IMR-90 (cell line): ENCODE results near the gene ILF3. TPM values are rescaled to one million over a fixed set of nuclear protein-coding genes. Genes with fewer than 3 reads are reported as not detected.
A peak's percentile ranks its signal among the peaks of the same experiment; 100 is the strongest.

ENCODE experiments used
- ATAC-seq: fragments of 200-7000 bp; cut with Tn5 transposase; 2 replicates; pipeline ENCODE4 v1.9.1; 2020; ENCODE audit warnings: low read depth, mild to moderate bottlenecking, moderate library complexity
- BruUV-seq: library from RNA; stranded (reverse); fragments of 400-500 nt; replicated peaks from 2 replicates; lab custom pipeline; 2021; lab: Mats Ljungman, UMichigan
- CTCF ChIA-PET: fragments of 300-600 bp; formaldehyde crosslinking; extraction: SDS; loops from one replicate; lab custom pipeline; 2021; ENCODE audit warnings: antibody characterized with exemption; lab: Yijun Ruan, JAX
- POLR2A ChIA-PET: fragments of 300-600 bp; sonication (Branson Sonifier 250); formaldehyde crosslinking; loops from one replicate; lab custom pipeline; 2022; ENCODE audit warnings: antibody characterized with exemption; ENCODE audit not compliant: unreplicated experiment; lab: Charles Lee
- DNase-seq: peaks from one replicate; pipeline ENCODE4 v3.0.0; 2013
- H2AFZ ChIP-seq: replicated peaks from 2 replicates; pipeline ENCODE3; 2013; ENCODE audit warnings: low read length, mild to moderate bottlenecking; ENCODE audit not compliant: poor library complexity
- H2AK5ac ChIP-seq: 2 replicates; pipeline ENCODE4 v1.6.1; 2013; ENCODE audit warnings: low read depth, low read length, inconsistent platforms
- H2AK9ac ChIP-seq: replicated peaks from 2 replicates; pipeline ENCODE3; 2013; ENCODE audit warnings: mild to moderate bottlenecking, low read depth, low read length, moderate library complexity; ENCODE audit not compliant: poor library complexity
- H2BK120ac ChIP-seq: 2 replicates; pipeline ENCODE4 v1.6.1; 2013; ENCODE audit warnings: low read depth, low read length, inconsistent platforms
- H2BK15ac ChIP-seq: 3 replicates; pipeline ENCODE4 v1.6.1; 2013; ENCODE audit warnings: low read depth, low read length, inconsistent platforms
- H2BK20ac ChIP-seq: 2 replicates; pipeline ENCODE4 v1.6.1; 2013; ENCODE audit warnings: low read depth, mild to moderate bottlenecking, inconsistent platforms, low read length, moderate library complexity
- H2BK5ac ChIP-seq: 2 replicates; pipeline ENCODE4 v1.6.1; 2013; ENCODE audit warnings: mild to moderate bottlenecking, low read depth, low read length, inconsistent platforms; ENCODE audit not compliant: poor library complexity, severe bottlenecking
- H3K14ac ChIP-seq: replicated peaks from 2 replicates; pipeline ENCODE4 v1.6.1; 2013; ENCODE audit warnings: low read depth, low read length, inconsistent platforms
- H3K18ac ChIP-seq: 2 replicates; pipeline ENCODE4 v1.6.1; 2013; ENCODE audit warnings: low read depth, low read length, control low read depth
- H3K23ac ChIP-seq: 2 replicates; pipeline ENCODE4 v1.6.1; 2013; ENCODE audit warnings: low read depth, low read length, inconsistent platforms
- H3K27ac ChIP-seq: 2 replicates; pipeline ENCODE4 v1.5.1; 2013; ENCODE audit warnings: mild to moderate bottlenecking, control low read depth, low read length; ENCODE audit not compliant: insufficient read depth
- H3K27me3 ChIP-seq: 2 replicates; pipeline ENCODE4 v1.6.1; 2013; ENCODE audit warnings: low read length; ENCODE audit not compliant: control insufficient read depth, insufficient read depth
- H3K36me3 ChIP-seq: 2 replicates; pipeline ENCODE4 v1.6.1; 2013; ENCODE audit warnings: low read length, mixed read lengths; ENCODE audit not compliant: control insufficient read depth, insufficient read depth
- H3K4ac ChIP-seq: 2 replicates; pipeline ENCODE4 v1.6.1; 2013; ENCODE audit warnings: low read depth, low read length, inconsistent platforms
- H3K4me1 ChIP-seq: 2 replicates; pipeline ENCODE4 v1.6.1; 2013; ENCODE audit warnings: low read length, mixed read lengths; ENCODE audit not compliant: control insufficient read depth, insufficient read depth
- H3K4me2 ChIP-seq: 2 replicates; pipeline ENCODE4 v1.6.1; 2013; ENCODE audit warnings: low read depth, mild to moderate bottlenecking, control low read depth, low read length, moderate library complexity
- H3K4me3 ChIP-seq: 2 replicates; pipeline ENCODE4 v1.5.1; 2013; ENCODE audit warnings: low read depth, mild to moderate bottlenecking, control low read depth, low read length, moderate library complexity; ENCODE audit not compliant: insufficient read depth
- H3K56ac ChIP-seq: 2 replicates; pipeline ENCODE4 v1.6.1; 2013; ENCODE audit warnings: low read length, inconsistent platforms; ENCODE audit not compliant: insufficient read depth; ENCODE audit errors: extremely low read depth
- H3K79me1 ChIP-seq, 2 experiments: 2 replicates each; pipeline ENCODE4 v1.6.1; 2013; ENCODE audit warnings: low read length in 2 of 2, inconsistent platforms in 1 of 2, low read depth in 1 of 2
- H3K9ac ChIP-seq: 2 replicates; pipeline ENCODE4 v1.6.1; 2013; ENCODE audit warnings: low read depth, low read length, control low read depth
- H3K9me1 ChIP-seq: 2 replicates; pipeline ENCODE4 v1.6.1; 2013; ENCODE audit warnings: low read length, inconsistent platforms; ENCODE audit not compliant: insufficient read depth
- H3K9me3 ChIP-seq: 2 replicates; pipeline ENCODE4 v1.6.1; 2013; ENCODE audit warnings: low read length; ENCODE audit not compliant: control insufficient read depth, insufficient read depth
- H4K20me1 ChIP-seq: 2 replicates; pipeline ENCODE4 v1.6.1; 2013; ENCODE audit warnings: low read length, inconsistent platforms; ENCODE audit not compliant: insufficient read depth
- H4K5ac ChIP-seq: 2 replicates; pipeline ENCODE4 v1.6.1; 2013; ENCODE audit warnings: mild to moderate bottlenecking, low read depth, low read length, control low read depth
- H4K8ac ChIP-seq, 2 experiments: 2 replicates each; pipeline ENCODE4 v1.6.1; 2013; ENCODE audit warnings: low read depth in 2 of 2, low read length in 2 of 2, control low read depth in 1 of 2, inconsistent platforms in 1 of 2
- H4K91ac ChIP-seq: 2 replicates; pipeline ENCODE4 v1.6.1; 2013; ENCODE audit warnings: low read depth, low read length, inconsistent platforms; ENCODE audit not compliant: insufficient read depth
- BHLHE40 ChIP-seq: fragments of 150-350 bp; IDR thresholded peaks from 2 replicates; pipeline ENCODE4 v1.6.1; 2016; ENCODE audit warnings: mild to moderate bottlenecking, low read depth, low read length
- CEBPB ChIP-seq: IDR thresholded peaks from 2 replicates; pipeline ENCODE4 v1.6.1; 2012; ENCODE audit warnings: low read depth, low read length, improper control_type of control experiment
- CHD1 ChIP-seq: IDR thresholded peaks from 2 replicates; pipeline ENCODE4 v1.6.1; 2012; ENCODE audit warnings: low read depth, low read length, improper control_type of control experiment
- FOS ChIP-seq: fragments of 150-350 bp; IDR thresholded peaks from 2 replicates; pipeline ENCODE4 v1.6.1; 2016; ENCODE audit warnings: low read depth, low read length
- MAFK ChIP-seq: IDR thresholded peaks from 2 replicates; pipeline ENCODE4 v1.6.1; 2012; ENCODE audit warnings: low read depth, low read length, improper control_type of control experiment
- MAZ ChIP-seq: IDR thresholded peaks from 2 replicates; pipeline ENCODE4 v1.6.1; 2012; ENCODE audit warnings: low read depth, mild to moderate bottlenecking, low read length, improper control_type of control experiment, moderate library complexity, borderline replicate concordance
- MXI1 ChIP-seq: IDR thresholded peaks from 2 replicates; pipeline ENCODE4 v1.6.1; 2012; ENCODE audit warnings: low read depth, mild to moderate bottlenecking, low read length, moderate library complexity, borderline replicate concordance
- POLR2A ChIP-seq: IDR thresholded peaks from 2 replicates; pipeline ENCODE4 v1.6.1; 2012; ENCODE audit warnings: mild to moderate bottlenecking, low read depth, low read length
- RAD21 ChIP-seq: IDR thresholded peaks from 2 replicates; pipeline ENCODE4 v1.6.1; 2012; ENCODE audit warnings: low read length, improper control_type of control experiment
- RCOR1 ChIP-seq: IDR thresholded peaks from 2 replicates; pipeline ENCODE4 v1.6.1; 2012; ENCODE audit warnings: mild to moderate bottlenecking, low read length, improper control_type of control experiment; ENCODE audit not compliant: insufficient replicate concordance
- RFX5 ChIP-seq: IDR thresholded peaks from 2 replicates; pipeline ENCODE4 v1.8.0; 2012; ENCODE audit warnings: low read depth, mild to moderate bottlenecking, low read length, moderate library complexity
- SMC3 ChIP-seq: fragments of 150-350 bp; IDR thresholded peaks from 2 replicates; pipeline ENCODE4 v1.6.1; 2016; ENCODE audit warnings: low read depth, mild to moderate bottlenecking, antibody characterized with exemption, low read length, moderate library complexity
- WGBS, 2 experiments: methylation state at CpG; one replicate each; pipeline versions ENCODE4 v1.1.5 to v1.1.7; 2013; ENCODE audit warnings: missing lambda C conversion rate in 2 of 2; ENCODE audit not compliant: insufficient read length in 1 of 2; ENCODE audit errors: extremely low coverage in 2 of 2; 5-methylcytosine and 5-hydroxymethylcytosine counted together
- dilution Hi-C: fragments of 300-500 bp; cut with HindIII; formaldehyde crosslinking; loops from one replicate; pipeline ENCODE4 v1.14.3; 2018; ENCODE audit warnings: low sequenced_read_pairs; ENCODE audit not compliant: unreplicated experiment
- in situ Hi-C: fragments of 300-500 bp; cut with MboI; formaldehyde crosslinking; loops from 3 replicates; pipeline ENCODE4 v1.14.3; 2019; ENCODE audit warnings: low sequenced_read_pairs, inconsistent platforms, mixed read lengths
- intact Hi-C: fragments of 100-400 bp; cut with micrococcal nuclease; formaldehyde crosslinking; loops from 2 replicates; pipeline ENCODE4 v1.10.0; 2022
- polyA plus RNA-seq, 3 experiments: library from polyadenylated mRNA; depleted of rRNA; stranded (reverse); fragments of >200 nt; gene quantifications; 2 replicates each; pipeline ENCODE4 v1.2.3, GENCODE V29; 2012; ENCODE audit warnings: low replicate concordance in 1 of 3
- total RNA-seq: library from RNA; depleted of rRNA; stranded (reverse); fragments of >200 nt; gene quantifications from 2 replicates; pipeline ENCODE4 v1.2.3, GENCODE V29; 2012
- TF ChIP-seq, protein P1 (sequence below): conservative IDR thresholded peaks from 2 replicates; pipeline ENCODE4 v1.5.1; 2012; ENCODE audit warnings: mild to moderate bottlenecking, low read depth, low read length, improper control_type of control experiment
- TF ChIP-seq, protein P2 (sequence below): fragments of 150-350 bp; IDR thresholded peaks from 2 replicates; pipeline ENCODE4 v1.6.1; 2017; ENCODE audit warnings: mild to moderate bottlenecking, antibody characterized with exemption, low read length, low read depth

ILF3 gene
- total and polyA plus RNA-seq, 2 of the 4 experiments (the other 2 are of a cell fraction): 120 to 166 TPM

DNA sequence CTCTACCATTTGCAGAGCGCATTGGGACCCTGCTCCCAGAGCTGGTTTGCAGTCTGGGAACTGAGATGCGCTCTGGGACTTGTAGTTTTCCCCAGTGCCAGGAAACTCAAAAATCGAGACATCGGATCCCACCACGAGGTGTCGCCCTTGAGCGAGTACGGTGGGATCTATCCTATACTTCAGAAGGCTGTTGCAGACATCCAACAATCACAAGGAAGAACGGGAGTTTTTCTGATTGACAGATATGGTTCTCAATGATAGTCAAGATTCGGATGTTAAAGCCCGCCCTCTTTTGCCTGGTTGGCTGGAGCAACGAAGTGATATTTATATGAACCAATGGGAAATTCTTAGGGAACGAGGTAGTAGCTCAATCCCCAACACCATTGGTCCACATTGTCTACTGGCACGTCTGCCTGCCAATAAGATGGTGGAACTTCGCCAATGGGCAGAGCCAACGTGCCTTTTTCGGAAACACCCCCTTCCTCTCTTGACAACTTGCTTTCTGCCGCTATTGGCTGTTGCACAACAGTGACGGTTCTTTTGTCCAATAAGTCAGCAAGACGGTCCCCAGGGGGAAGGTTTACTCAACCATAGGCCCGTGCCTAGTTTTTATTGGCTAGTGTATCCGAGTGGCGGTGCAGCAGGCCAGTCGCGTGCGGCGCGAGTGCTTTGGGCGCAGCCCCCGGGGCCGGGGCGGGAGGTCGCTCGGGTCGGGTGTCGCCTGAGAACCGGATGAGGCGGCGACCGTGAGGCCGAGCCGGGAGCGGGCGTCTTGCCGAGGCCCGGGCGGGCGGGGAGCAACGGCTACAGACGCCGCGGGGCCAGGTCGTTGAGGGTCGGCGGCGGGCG is 63.4 kb downstream of the ILF3 start, which contains the start of gene DNM2:
Gene DNM2, plus strand, starts transcription at position 724 of the 849 bp plus-strand sequence. CDS start 164 bp downstream, outside the sequence.
- H3K27ac ChIP-seq: peak within 1 kb of the TSS; percentile 78
- ATAC-seq: peak; percentile 91
- H2AK9ac ChIP-seq: peak within 1 kb of the TSS; percentile 99
- H3K14ac ChIP-seq: peak within 1 kb of the TSS; percentile 62
- H2BK20ac ChIP-seq: no peak within 1 kb of the TSS
- ChIA-PET CTCF (interaction anchor here (0.6 to 3.0 kb wide), 8 partner anchors 13 to 1166 kb away, joined by 3 to 23 read pairs (median 4); partner anchors contain the start of genes QTRT1 and TMED1), POLR2A (interaction anchor here (0.6 to 1.0 kb wide), 2 partner anchors 16 to 147 kb away, joined by 3 read pairs; no protein-coding TSS in a partner anchor)
- no peak within 1 kb of the TSS for H2BK15ac ChIP-seq
- H3K36me3 ChIP-seq: peaks cover 2% of the 10 kb centered on the region; the same call in 1 of the 2 replicates
- dilution Hi-C loops (no loop called here), in situ Hi-C loops (no loop called here), intact Hi-C loops (loop anchor here (1.0 to 10.0 kb wide), 4 partner anchors 57 to 147 kb away; no protein-coding TSS in a partner anchor)
- H4K20me1 ChIP-seq: peaks cover 46% of the 10 kb centered on the region
- H2BK120ac ChIP-seq: no peak within 1 kb of the TSS
- no peaks in the 10 kb centered on the region for H3K27me3 ChIP-seq
- peak; percentile 100 for DNase-seq
- no peaks in the 10 kb centered on the region for H3K9me3 ChIP-seq
- peak within 1 kb of the TSS; percentile 79 for H4K91ac ChIP-seq
- peak within 1 kb of the TSS; percentile 68 for H2AK5ac ChIP-seq
- H3K56ac ChIP-seq: peak within 1 kb of the TSS; percentile 56
- H3K9ac ChIP-seq: peak within 1 kb of the TSS; percentile 76
- H4K8ac ChIP-seq: peak within 1 kb of the TSS; percentile 27 to 89
- H2AFZ ChIP-seq: peak within 1 kb of the TSS; percentile 92
- H3K23ac ChIP-seq: peak within 1 kb of the TSS; percentile 86
- WGBS, 2 experiments: 1% methylated on average over 29 of the region's 57 CpGs; no CpG with 5 or more reads in 1 of the 2 experiments
- peak within 1 kb of the TSS; percentile 83 for H3K4ac ChIP-seq
- BruUV-seq: no TSS peak
- no peak within 1 kb of the TSS for H3K18ac ChIP-seq
- H3K4me3 ChIP-seq: peak within 1 kb of the TSS; percentile 82
- peak within 1 kb of the TSS; percentile 74 for H2BK5ac ChIP-seq
- H3K79me1 ChIP-seq: peaks cover 0 to 31% of the 10 kb centered on the region in 2 experiments; a peak in 2 of 4 replicates
- H3K9me1 ChIP-seq: peaks cover 13% of the 10 kb centered on the region
- peak within 1 kb of the TSS; percentile 97 for H3K4me2 ChIP-seq
- peaks cover 7% of the 10 kb centered on the region for H3K4me1 ChIP-seq
- peak within 1 kb of the TSS; percentile 69 for H4K5ac ChIP-seq
- peak; percentile 99 for TF ChIP-seq CEBPB
- peak; percentile 88; the same call in 1 of the 2 replicates for TF ChIP-seq MAZ
- no peak for TF ChIP-seq CHD1
- peak; percentile 81 for TF ChIP-seq RAD21
- TF ChIP-seq, protein P1, sequence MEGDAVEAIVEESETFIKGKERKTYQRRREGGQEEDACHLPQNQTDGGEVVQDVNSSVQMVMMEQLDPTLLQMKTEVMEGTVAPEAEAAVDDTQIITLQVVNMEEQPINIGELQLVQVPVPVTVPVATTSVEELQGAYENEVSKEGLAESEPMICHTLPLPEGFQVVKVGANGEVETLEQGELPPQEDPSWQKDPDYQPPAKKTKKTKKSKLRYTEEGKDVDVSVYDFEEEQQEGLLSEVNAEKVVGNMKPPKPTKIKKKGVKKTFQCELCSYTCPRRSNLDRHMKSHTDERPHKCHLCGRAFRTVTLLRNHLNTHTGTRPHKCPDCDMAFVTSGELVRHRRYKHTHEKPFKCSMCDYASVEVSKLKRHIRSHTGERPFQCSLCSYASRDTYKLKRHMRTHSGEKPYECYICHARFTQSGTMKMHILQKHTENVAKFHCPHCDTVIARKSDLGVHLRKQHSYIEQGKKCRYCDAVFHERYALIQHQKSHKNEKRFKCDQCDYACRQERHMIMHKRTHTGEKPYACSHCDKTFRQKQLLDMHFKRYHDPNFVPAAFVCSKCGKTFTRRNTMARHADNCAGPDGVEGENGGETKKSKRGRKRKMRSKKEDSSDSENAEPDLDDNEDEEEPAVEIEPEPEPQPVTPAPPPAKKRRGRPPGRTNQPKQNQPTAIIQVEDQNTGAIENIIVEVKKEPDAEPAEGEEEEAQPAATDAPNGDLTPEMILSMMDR: peak; percentile 93
- TF ChIP-seq POLR2A: no peak
- TF ChIP-seq BHLHE40: peak; percentile 97
- TF ChIP-seq, protein P2, sequence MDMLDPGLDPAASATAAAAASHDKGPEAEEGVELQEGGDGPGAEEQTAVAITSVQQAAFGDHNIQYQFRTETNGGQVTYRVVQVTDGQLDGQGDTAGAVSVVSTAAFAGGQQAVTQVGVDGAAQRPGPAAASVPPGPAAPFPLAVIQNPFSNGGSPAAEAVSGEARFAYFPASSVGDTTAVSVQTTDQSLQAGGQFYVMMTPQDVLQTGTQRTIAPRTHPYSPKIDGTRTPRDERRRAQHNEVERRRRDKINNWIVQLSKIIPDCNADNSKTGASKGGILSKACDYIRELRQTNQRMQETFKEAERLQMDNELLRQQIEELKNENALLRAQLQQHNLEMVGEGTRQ: peak; percentile 40; the same call in 1 of the 2 replicates
- no peak for TF ChIP-seq RFX5
- TF ChIP-seq MAFK: no peak
- TF ChIP-seq FOS: peak; percentile 96
- peak; percentile 75 for TF ChIP-seq SMC3
- TF ChIP-seq MXI1: no peak; the same call in 1 of the 2 replicates
- no peak for TF ChIP-seq RCOR1
